HCT116 (cell line): Measurements from ENCODE around the gene ST6GALNAC4.

Experiments used
- CEBPB ChIP-seq: IDR thresholded peaks from 2 replicates; pipeline ENCODE4 v1.6.1; 2012; ENCODE audit warnings: low read depth
- CTCF ChIP-seq, 3 experiments: fragments of 200-600 bp in 1 of 3; sonication (generic) in 1 of 3; IDR thresholded peaks in 2 of 3; conservative IDR thresholded peaks in 1 of 3; 2 replicates each; pipeline ENCODE4 v1.5.1; 2012 to 2017; ENCODE audit warnings: low read depth in 2 of 3, low read length in 2 of 3, antibody characterized with exemption in 1 of 3, borderline replicate concordance in 1 of 3, control low read depth in 1 of 3, mild to moderate bottlenecking in 1 of 3, mixed read lengths in 1 of 3, mixed run types in 1 of 3, moderate library complexity in 1 of 3; ENCODE audit not compliant: insufficient read depth in 1 of 3
- EZH2 ChIP-seq: fragments of 200-600 bp; sonication (generic); IDR thresholded peaks from 2 replicates; pipeline ENCODE4 v1.6.1; 2017; ENCODE audit warnings: antibody characterized with exemption, mixed run types
- JUND ChIP-seq: IDR thresholded peaks from 2 replicates; pipeline ENCODE4 v1.6.1; 2012
- POLR2A ChIP-seq: IDR thresholded peaks from 2 replicates; pipeline ENCODE4 v1.7.0; 2011; ENCODE audit warnings: borderline replicate concordance; ENCODE audit not compliant: insufficient read depth, insufficient read length; ENCODE audit errors: extremely low read depth
- POLR2AphosphoS5 ChIP-seq: IDR thresholded peaks from 2 replicates; pipeline ENCODE4 v1.6.1; 2011; ENCODE audit warnings: mild to moderate bottlenecking, low read depth, low read length, moderate library complexity
- ZNF274 ChIP-seq: fragments of 200-500 bp; sonication (Bioruptor generic); IDR thresholded peaks from 2 replicates; pipeline ENCODE4 v1.6.1; 2014; ENCODE audit warnings: mild to moderate bottlenecking, low read depth, low read length, inconsistent platforms

GRCh38 chr9:127874301-127875221 is 42.3 kb downstream of the ST6GALNAC4 start:
- TF ChIP-seq POLR2A (no peak), CTCF (IDR thresholded peaks at IDR 0.05 in 2 of 3, conservative IDR thresholded peaks at IDR 0.05 in 1 of 3; ENCODE audit: borderline replicate concordance in 1 of 3, insufficient read depth in 1 of 3, low read depth in 2 of 3, low read length in 2 of 3) (no peak), JUND (no peak), EZH2 (no peak), CEBPB (no peak), POLR2AphosphoS5 (no peak), ZNF274 (no peak)
